SK-N-SH (cell line): ENCODE results near the gene CCDC27. TPM values are rescaled to one million over a fixed set of nuclear protein-coding genes. Genes with fewer than 3 reads are reported as not detected.

Experiments
- CTCF ChIA-PET: fragments of 300-600, 350-600 bp; formaldehyde crosslinking; extraction: SDS; loops from one replicate; lab custom pipeline; 2021; lab: Yijun Ruan, JAX
- POLR2A ChIA-PET: fragments of 350-600 bp; sonication (Branson Sonifier 250); formaldehyde crosslinking; extraction: SDS; loops from one replicate; lab custom pipeline; 2020; ENCODE audit warnings: antibody characterized with exemption, inconsistent platforms; lab: Yijun Ruan, JAX
- DNase-seq: peaks from one replicate; pipeline ENCODE4 v3.0.0; 2012
- H2AFZ ChIP-seq: fragments of 200-600 bp; sonication (generic); 2 replicates; pipeline ENCODE4 v1.8.1; 2016; ENCODE audit warnings: antibody characterized with exemption, mild to moderate bottlenecking, low read depth
- H3F3A ChIP-seq: fragments of 200-600 bp; sonication (generic); replicated peaks from 2 replicates; pipeline ENCODE3; 2016; ENCODE audit warnings: antibody characterized with exemption, mild to moderate bottlenecking; ENCODE audit not compliant: insufficient read depth
- H3K27ac ChIP-seq, 2 experiments: fragments of 200-500 bp in 1 of 2; fragments of 200-600 bp in 1 of 2; sonication (Bioruptor generic) in 1 of 2; sonication (generic), shearing (Covaris generic) in 1 of 2; 2 replicates each; pipeline versions ENCODE4 v1.5.1 to v1.6.1; 2014 to 2016; ENCODE audit warnings: low read depth in 2 of 2, inconsistent platforms in 1 of 2, low read length in 1 of 2, mild to moderate bottlenecking in 1 of 2, mixed read lengths in 1 of 2
- H3K27me3 ChIP-seq: fragments of 200-600 bp; sonication (generic), shearing (Covaris generic); 2 replicates; pipeline ENCODE4 v1.6.1; 2016; ENCODE audit warnings: mixed run types; ENCODE audit not compliant: insufficient read depth
- H3K36me3 ChIP-seq, 2 experiments: fragments of 200-500 bp in 1 of 2; fragments of 200-600 bp in 1 of 2; sonication (Bioruptor generic) in 1 of 2; sonication (generic) in 1 of 2; replicated peaks in 1 of 2; 2 replicates each; pipeline versions ENCODE3 to v1.5.1; 2014 to 2016; ENCODE audit warnings: low read length in 1 of 2, mild to moderate bottlenecking in 1 of 2; ENCODE audit not compliant: insufficient read depth in 2 of 2, control insufficient read depth in 1 of 2
- H3K4me1 ChIP-seq, 2 experiments: fragments of 200-500 bp in 1 of 2; fragments of 200-600 bp in 1 of 2; sonication (Bioruptor generic) in 1 of 2; sonication (generic), shearing (Covaris generic) in 1 of 2; 2 replicates each; pipeline versions ENCODE4 v1.5.1 to v1.6.1; 2014 to 2016; ENCODE audit warnings: low read depth in 1 of 2, low read length in 1 of 2, mixed run types in 1 of 2; ENCODE audit not compliant: insufficient read depth in 2 of 2, control insufficient read depth in 1 of 2
- H3K4me2 ChIP-seq: fragments of 200-600 bp; sonication (generic), shearing (Covaris generic); 2 replicates; pipeline ENCODE4 v1.6.1; 2017; ENCODE audit warnings: mixed run types
- H3K4me3 ChIP-seq, 2 experiments: fragments of 200-500 bp in 1 of 2; fragments of 200-600 bp in 1 of 2; sonication (Bioruptor generic) in 1 of 2; sonication (generic), shearing (Covaris generic) in 1 of 2; 2 replicates each; pipeline versions ENCODE4 v1.5.1 to v1.8.1; 2014 to 2016; ENCODE audit warnings: low read depth in 2 of 2, inconsistent platforms in 1 of 2, low read length in 1 of 2, mild to moderate bottlenecking in 1 of 2, mixed read lengths in 1 of 2, moderate library complexity in 1 of 2
- H3K79me2 ChIP-seq: fragments of 200-600 bp; sonication (generic); 2 replicates; pipeline ENCODE4 v1.8.1; 2017; ENCODE audit warnings: mild to moderate bottlenecking; ENCODE audit not compliant: insufficient read depth
- H3K9ac ChIP-seq: fragments of 200-600 bp; sonication (generic); 2 replicates; pipeline ENCODE4 v1.6.1; 2017; ENCODE audit warnings: mixed run types
- H3K9me2 ChIP-seq: fragments of 200-600 bp; sonication (generic); 2 replicates; pipeline ENCODE4 v1.6.1; 2017; ENCODE audit warnings: mixed run types
- H3K9me3 ChIP-seq: fragments of 200-600 bp; sonication (generic); 2 replicates; pipeline ENCODE4 v1.6.1; 2017; ENCODE audit warnings: mixed run types, mild to moderate bottlenecking, moderate library complexity
- H4K20me1 ChIP-seq: fragments of 200-600 bp; sonication (generic); 2 replicates; pipeline ENCODE4 v1.6.1; 2017; ENCODE audit warnings: mild to moderate bottlenecking, mixed run types; ENCODE audit not compliant: insufficient read depth
- CHD2 ChIP-seq: fragments of 150-350 bp; IDR thresholded peaks from 2 replicates; pipeline ENCODE4 v1.6.1; 2018; ENCODE audit warnings: low read length; ENCODE audit not compliant: partially characterized antibody
- ELF1 ChIP-seq: IDR thresholded peaks from 2 replicates; pipeline ENCODE4 v1.4.0; 2012
- FOSL2 ChIP-seq: IDR thresholded peaks from 2 replicates; pipeline ENCODE4 v1.4.0; 2012; ENCODE audit warnings: low read depth, mild to moderate bottlenecking, moderate library complexity, borderline replicate concordance
- FOXJ3 ChIP-seq: sonication (generic); formaldehyde crosslinking; IDR thresholded peaks from 2 replicates; pipeline ENCODE4 v1.5.1; 2020; ENCODE audit warnings: mild to moderate bottlenecking, missing genetic modification reagents
- FOXM1 ChIP-seq: IDR thresholded peaks from 2 replicates; pipeline ENCODE4 v1.4.0; 2012; ENCODE audit warnings: low read depth, mild to moderate bottlenecking
- NFIC ChIP-seq: IDR thresholded peaks from 2 replicates; pipeline ENCODE4 v1.4.0; 2012; ENCODE audit warnings: borderline replicate concordance
- NRF1 ChIP-seq: IDR thresholded peaks from 2 replicates; pipeline ENCODE4 v1.6.1; 2012; ENCODE audit warnings: low read depth, mild to moderate bottlenecking, low read length
- POLR2AphosphoS5 ChIP-seq: IDR thresholded peaks from 2 replicates; pipeline ENCODE4 v1.6.1; 2012; ENCODE audit warnings: low read depth, low read length
- RAD21 ChIP-seq: IDR thresholded peaks from 2 replicates; pipeline ENCODE4 v1.6.1; 2012; ENCODE audit warnings: mild to moderate bottlenecking, low read length
- RCOR1 ChIP-seq: fragments of 150-350 bp; IDR thresholded peaks from 2 replicates; pipeline ENCODE4 v1.6.1; 2017; ENCODE audit warnings: antibody characterized with exemption, low read length
- RFX5 ChIP-seq: IDR thresholded peaks from 2 replicates; pipeline ENCODE4 v1.6.1; 2012; ENCODE audit warnings: mild to moderate bottlenecking, improper control_type of control experiment, low read length
- TAF1 ChIP-seq: IDR thresholded peaks from 2 replicates; pipeline ENCODE4 v1.6.1; 2012; ENCODE audit warnings: low read depth, mild to moderate bottlenecking, low read length, moderate library complexity, borderline replicate concordance
- TCF12 ChIP-seq: IDR thresholded peaks from 2 replicates; pipeline ENCODE4 v1.4.0; 2012
- USF2 ChIP-seq: fragments of 150-350 bp; IDR thresholded peaks from 2 replicates; pipeline ENCODE4 v1.6.1; 2017; ENCODE audit warnings: antibody characterized with exemption, low read length, low read depth, borderline replicate concordance
- WGBS: methylation state at CpG from one replicate; pipeline ENCODE4 v1.1.6; 2017; ENCODE audit warnings: low lambda C conversion rate; 5-methylcytosine and 5-hydroxymethylcytosine counted together
- polyA plus RNA-seq, 3 experiments: library from polyadenylated mRNA; depleted of rRNA; stranded (reverse); fragments of >200 nt; gene quantifications; 2 replicates each; pipeline ENCODE4 v1.2.3, GENCODE V29; 2012
- TF ChIP-seq, protein P1 (sequence below): IDR thresholded peaks from 2 replicates; pipeline ENCODE4 v1.6.1; 2012; ENCODE audit warnings: mild to moderate bottlenecking, low read depth, low read length, moderate library complexity
- TF ChIP-seq, protein P2 (sequence below): IDR thresholded peaks from 2 replicates; pipeline ENCODE4 v1.4.0; 2012; ENCODE audit warnings: low read depth, borderline replicate concordance
- TF ChIP-seq, protein P3 (sequence below): fragments of 200-600 bp; sonication (generic); IDR thresholded peaks from 2 replicates; pipeline ENCODE4 v1.6.1; 2017; ENCODE audit warnings: antibody characterized with exemption, mild to moderate bottlenecking, moderate library complexity

The CCDC27 gene
- polyA plus RNA-seq, 1 of the 3 experiments (the other 2 are of a cell fraction) = not detected

- Histone ChIP-seq H3K27me3 (no peaks in the 10 kb centered on the region), H3K27ac (no peak overlapping the region; a peak in 1 of 4 replicates), H3K4me3 (no peak overlapping the region), H3K79me2 (no peaks in the 10 kb centered on the region), H4K20me1 (no peaks in the 10 kb centered on the region), H3K9me3 (no peaks in the 10 kb centered on the region), H2AFZ (no peak overlapping the region), H3F3A (no peaks in the 10 kb centered on the region), H3K36me3 (peaks cover 8 to 45% of the 10 kb centered on the region in 2 experiments), H3K4me1 (peaks cover 0 to 45% of the 10 kb centered on the region in 2 experiments; a peak in 1 of 4 replicates), H3K4me2 (no peak overlapping the region), H3K9me2 (no peaks in the 10 kb centered on the region), H3K9ac (no peak overlapping the region)
- DNase-seq = no peak
- ChIA-PET POLR2A (no interaction called here), CTCF (interaction anchor here (1.0 kb wide), 2 partner anchors 11 to 55 kb away, joined by 3 to 5 read pairs; no protein-coding TSS in a partner anchor)
- TF ChIP-seq RFX5 (no peak), FOSL2 (no peak), ELF1 (no peak), NRF1 (no peak), CHD2 (no peak), NFIC (no peak), TCF12 (no peak), RAD21 (no peak), POLR2AphosphoS5 (no peak), TAF1 (no peak), FOXJ3 (CRISPR knock-in tag) (no peak), RCOR1 (no peak), USF2 (no peak), FOXM1 (no peak)
- TF ChIP-seq, protein P1, sequence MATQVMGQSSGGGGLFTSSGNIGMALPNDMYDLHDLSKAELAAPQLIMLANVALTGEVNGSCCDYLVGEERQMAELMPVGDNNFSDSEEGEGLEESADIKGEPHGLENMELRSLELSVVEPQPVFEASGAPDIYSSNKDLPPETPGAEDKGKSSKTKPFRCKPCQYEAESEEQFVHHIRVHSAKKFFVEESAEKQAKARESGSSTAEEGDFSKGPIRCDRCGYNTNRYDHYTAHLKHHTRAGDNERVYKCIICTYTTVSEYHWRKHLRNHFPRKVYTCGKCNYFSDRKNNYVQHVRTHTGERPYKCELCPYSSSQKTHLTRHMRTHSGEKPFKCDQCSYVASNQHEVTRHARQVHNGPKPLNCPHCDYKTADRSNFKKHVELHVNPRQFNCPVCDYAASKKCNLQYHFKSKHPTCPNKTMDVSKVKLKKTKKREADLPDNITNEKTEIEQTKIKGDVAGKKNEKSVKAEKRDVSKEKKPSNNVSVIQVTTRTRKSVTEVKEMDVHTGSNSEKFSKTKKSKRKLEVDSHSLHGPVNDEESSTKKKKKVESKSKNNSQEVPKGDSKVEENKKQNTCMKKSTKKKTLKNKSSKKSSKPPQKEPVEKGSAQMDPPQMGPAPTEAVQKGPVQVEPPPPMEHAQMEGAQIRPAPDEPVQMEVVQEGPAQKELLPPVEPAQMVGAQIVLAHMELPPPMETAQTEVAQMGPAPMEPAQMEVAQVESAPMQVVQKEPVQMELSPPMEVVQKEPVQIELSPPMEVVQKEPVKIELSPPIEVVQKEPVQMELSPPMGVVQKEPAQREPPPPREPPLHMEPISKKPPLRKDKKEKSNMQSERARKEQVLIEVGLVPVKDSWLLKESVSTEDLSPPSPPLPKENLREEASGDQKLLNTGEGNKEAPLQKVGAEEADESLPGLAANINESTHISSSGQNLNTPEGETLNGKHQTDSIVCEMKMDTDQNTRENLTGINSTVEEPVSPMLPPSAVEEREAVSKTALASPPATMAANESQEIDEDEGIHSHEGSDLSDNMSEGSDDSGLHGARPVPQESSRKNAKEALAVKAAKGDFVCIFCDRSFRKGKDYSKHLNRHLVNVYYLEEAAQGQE = no peak
- TF ChIP-seq, protein P2, sequence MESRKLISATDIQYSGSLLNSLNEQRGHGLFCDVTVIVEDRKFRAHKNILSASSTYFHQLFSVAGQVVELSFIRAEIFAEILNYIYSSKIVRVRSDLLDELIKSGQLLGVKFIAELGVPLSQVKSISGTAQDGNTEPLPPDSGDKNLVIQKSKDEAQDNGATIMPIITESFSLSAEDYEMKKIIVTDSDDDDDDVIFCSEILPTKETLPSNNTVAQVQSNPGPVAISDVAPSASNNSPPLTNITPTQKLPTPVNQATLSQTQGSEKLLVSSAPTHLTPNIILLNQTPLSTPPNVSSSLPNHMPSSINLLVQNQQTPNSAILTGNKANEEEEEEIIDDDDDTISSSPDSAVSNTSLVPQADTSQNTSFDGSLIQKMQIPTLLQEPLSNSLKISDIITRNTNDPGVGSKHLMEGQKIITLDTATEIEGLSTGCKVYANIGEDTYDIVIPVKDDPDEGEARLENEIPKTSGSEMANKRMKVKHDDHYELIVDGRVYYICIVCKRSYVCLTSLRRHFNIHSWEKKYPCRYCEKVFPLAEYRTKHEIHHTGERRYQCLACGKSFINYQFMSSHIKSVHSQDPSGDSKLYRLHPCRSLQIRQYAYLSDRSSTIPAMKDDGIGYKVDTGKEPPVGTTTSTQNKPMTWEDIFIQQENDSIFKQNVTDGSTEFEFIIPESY = no peak
- TF ChIP-seq, protein P3, sequence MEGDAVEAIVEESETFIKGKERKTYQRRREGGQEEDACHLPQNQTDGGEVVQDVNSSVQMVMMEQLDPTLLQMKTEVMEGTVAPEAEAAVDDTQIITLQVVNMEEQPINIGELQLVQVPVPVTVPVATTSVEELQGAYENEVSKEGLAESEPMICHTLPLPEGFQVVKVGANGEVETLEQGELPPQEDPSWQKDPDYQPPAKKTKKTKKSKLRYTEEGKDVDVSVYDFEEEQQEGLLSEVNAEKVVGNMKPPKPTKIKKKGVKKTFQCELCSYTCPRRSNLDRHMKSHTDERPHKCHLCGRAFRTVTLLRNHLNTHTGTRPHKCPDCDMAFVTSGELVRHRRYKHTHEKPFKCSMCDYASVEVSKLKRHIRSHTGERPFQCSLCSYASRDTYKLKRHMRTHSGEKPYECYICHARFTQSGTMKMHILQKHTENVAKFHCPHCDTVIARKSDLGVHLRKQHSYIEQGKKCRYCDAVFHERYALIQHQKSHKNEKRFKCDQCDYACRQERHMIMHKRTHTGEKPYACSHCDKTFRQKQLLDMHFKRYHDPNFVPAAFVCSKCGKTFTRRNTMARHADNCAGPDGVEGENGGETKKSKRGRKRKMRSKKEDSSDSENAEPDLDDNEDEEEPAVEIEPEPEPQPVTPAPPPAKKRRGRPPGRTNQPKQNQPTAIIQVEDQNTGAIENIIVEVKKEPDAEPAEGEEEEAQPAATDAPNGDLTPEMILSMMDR = no peak
- 94% methylated on average over 14 of the region's 23 CpGs for whole genome bisulfite sequencing
Observed at GRCh38 chr1:3779265-3779911, 27.1 kb downstream of the CCDC27 start.
